GM18511 (cell line): ENCODE measurements around the gene ITGA2.

Experiments used
- ATAC-seq: cut with Tn5 transposase; IDR thresholded peaks from one replicate; pipeline ENCODE4 v1.9.1; 2021; ENCODE audit warnings: mild to moderate bottlenecking, moderate library complexity; ENCODE audit not compliant: unreplicated experiment

Gene ITGA2

GRCh38 chr5:53052499-53052898 is 63.3 kb downstream of the ITGA2 start:
- ATAC-seq = no peak

DNA sequence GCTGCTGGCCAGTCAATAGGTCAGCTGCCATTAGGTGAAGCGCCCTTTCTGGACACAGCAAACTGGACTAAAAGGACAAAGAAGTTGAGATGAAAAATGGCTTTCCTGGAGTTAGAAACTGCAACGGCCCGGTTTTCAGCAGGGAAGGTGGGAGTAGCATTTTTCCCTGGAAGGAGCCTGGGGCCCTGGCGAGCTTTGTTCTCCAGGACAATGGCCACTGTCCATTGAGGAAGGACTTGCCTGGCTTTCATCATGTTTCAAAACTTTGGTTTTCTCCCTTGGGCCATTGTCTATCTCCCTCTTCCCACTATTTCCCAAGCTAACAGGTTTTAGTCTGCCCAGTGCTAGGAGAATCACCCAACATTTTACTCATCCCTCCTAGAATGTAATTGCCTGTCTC is 64.2 kb downstream of the ITGA2 start:
- ATAC-seq = no peak

GRCh38 chr5:53055365-53055764 is 66.2 kb downstream of the ITGA2 start:
- ATAC-seq = no peak

- ATAC-seq = no peak
Measured at GRCh38 chr5:53059281-53059680, 70.1 kb downstream of the ITGA2 start.

DNA sequence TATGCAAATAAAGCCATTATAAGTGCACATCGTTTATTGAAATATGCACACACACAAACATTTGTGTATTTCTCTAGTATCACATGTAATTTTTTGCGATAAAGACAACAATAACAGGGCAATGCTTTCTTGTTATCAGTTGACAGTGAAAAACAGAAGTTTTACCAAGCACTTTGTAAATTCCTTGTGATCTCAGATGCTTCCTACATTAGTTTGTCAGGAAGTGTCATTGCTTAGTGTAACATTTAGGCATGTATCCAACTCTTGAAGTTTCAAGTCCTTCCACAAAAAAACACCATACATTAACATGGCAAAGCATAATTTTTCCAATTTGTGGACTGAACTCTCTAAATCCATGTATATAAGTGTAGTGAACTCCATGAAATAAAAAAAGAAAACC is 74.0 kb downstream of the ITGA2 start:
- ATAC-seq = no peak

GRCh38 chr5:53063791-53064190 is 74.6 kb downstream of the ITGA2 start:
- no peak for ATAC-seq

DNA sequence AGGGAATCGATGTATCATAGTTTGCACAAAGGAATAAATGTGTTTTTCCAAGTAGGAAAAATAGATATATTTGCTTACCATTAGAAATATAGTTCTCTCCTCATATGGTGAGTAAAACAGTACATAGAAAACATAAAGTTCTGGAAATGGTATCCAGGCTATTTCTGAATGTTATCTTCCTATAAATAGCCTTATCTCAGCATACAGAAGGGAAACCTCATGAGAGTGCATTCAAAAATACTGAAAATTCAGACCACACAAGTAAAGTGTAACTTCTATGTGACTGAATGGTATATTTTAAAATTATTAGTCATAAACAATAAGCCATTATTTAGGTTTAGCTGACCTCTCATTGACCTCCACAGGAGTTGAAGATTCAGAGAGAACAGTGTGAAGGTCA is 76.9 kb downstream of the ITGA2 start:
- ATAC-seq = no peak

DNA sequence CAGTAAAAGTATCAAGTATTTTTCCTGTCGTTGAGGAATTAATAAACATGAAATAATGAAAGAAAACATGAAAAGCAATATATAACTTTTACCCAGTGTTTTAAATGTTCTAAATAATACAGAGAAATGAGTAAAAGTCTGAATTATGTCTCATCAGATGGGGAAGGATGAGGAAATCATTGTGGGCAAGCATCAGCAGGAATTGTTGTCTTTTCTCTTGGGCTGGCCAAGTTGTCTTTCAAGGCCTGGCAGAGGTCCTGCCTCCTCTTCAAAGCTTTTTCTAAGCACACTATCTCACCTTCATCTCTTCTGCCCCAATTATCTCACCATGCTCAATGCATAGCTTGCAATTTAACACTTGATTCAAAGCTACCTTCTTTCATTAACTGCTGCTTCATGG is 78.5 kb downstream of the ITGA2 start:
- ATAC-seq = no peak

- ATAC-seq = no peak
Measured at GRCh38 chr5:53068291-53068836, 79.2 kb downstream of the ITGA2 start.

DNA sequence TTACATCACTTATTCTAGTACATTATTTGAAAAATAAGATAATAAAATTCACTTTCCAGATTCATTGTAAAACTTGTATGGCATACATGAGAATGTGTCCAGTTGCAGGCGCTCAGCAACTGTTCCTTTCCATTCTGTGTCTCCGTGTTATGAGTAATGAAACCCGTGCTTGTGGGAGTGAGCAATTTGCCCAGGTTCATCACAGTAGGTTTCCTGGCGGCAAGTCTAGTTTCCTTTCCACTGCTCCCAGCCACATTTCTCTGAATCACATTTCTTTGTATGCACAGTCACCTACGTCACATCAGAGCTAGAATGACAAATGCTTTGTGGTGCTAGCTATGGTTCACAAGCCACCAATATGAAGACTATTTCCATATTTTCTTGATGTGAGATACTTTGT is 80.5 kb downstream of the ITGA2 start:
- ATAC-seq = no peak

GRCh38 chr5:53071298-53071697 is 82.1 kb downstream of the ITGA2 start:
- no peak for ATAC-seq

GRCh38 chr5:53071738-53072137 is 82.6 kb downstream of the ITGA2 start:
- ATAC-seq = no peak

DNA sequence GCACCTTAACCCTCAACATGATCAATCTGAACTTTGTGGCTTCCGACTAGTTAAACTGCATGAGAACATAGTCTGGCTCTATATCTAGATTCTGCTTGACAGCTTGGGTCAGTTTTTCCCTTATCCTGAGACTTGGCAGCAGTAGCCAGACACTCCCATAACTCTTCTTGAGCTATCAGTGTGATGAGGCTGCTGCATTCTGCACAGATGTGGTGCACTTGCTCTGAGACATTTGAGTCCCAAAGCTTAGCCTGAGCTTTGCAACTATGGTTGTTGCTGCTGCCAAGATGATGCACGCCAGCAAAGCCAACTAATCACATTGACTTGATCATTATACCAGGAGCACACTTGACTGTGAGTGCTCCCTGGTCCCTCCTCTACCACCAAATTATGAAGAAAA is 84.2 kb downstream of the ITGA2 start:
- ATAC-seq = no peak

DNA sequence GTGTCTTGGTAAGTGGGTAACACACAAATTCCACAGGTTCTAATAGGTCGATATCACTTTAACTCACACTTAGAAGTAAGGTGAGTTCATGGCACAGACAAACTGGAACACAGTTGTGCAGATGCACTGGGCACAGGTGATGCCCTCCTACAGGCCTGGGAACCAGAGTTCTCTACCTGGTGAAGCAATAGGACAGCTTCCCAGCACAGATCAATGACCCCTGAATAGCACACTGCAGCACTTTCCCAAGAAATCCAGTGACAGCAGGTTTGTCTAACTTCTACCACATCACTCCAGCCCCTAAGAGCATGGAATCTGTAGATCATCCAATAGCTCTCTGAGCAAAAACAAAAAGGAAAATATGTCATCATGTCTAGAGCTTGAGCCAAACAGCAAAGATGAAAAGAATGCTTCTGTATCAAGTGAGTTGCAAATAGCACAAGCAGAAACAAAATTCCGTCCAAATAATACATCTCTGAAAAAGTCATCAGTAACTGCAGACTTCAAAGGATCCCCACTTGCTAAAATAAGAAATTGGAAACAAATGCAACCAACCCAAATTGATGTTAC is 86.9 kb downstream of the ITGA2 start:
- ATAC-seq = no peak

DNA sequence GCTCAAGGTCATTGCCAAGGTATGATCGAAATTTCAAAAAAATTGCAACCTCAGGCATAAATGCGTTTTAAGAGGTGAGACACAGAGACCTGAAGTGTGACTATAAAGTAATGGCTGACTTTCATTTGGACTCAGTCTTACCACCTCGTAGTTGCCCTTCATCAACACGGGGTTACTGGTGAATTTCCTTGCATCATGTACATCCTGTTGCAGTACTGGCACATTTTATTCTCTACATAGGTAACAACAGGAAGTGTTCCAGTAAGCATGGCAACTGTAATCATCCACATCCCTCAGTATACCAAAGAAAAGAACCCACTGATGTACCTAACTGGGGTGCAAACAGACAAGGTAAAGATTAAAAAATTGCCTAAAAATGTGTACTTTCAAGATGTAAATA is 91.1 kb downstream of the ITGA2 start:
- ATAC-seq = no peak

DNA sequence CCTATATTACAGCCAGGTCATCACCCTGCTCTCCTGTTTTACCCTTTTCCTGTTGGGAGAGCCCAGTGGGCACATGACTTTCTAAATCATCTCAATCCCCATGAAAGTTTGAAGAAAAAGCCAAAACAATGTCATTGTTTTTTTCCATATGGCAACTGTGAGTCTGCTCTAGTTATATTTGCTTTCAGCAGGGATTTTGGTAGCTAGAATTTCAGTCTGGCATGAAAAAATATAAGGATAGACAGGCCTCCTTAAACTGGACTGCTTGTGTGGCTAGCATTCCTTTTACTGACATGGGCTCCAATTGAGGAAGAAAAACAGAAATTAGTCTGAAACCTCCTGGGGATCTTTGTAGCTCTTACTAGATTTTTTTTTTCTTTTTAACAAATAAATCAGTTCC is 94.8 kb downstream of the ITGA2 start:
- ATAC-seq = no peak

DNA sequence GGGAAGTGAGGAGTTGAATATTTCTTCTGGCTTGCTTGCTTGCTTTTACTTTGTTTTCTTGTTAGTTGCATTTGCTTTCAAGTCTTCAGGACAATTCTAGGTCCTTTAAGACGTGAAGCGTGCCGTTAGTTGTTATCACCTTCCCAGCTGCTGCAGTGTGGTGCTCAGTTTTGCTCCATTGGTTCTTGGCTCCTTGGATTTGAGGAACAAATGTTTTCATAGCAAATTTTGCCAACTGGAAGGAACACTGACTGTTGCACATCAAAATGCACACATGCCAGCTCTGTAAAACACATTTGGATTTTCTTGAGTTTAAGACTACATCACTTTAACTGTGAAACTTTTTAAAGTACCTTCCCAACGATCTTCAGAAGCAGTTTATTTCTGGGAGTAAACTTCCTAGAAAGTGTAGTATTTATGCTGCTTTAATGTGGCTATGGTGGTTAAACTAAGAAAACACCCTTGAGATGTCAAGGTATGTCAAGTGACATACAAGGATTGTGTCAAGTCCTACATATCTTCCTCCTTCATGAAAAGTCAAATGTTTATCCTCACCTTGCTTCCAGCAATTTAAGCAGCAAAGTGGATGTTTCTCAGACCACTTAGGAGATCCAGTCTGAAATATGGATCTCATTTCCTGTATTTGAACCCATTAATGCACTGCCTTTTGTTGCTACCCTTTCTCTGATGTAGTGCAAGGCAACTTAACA is 95.5 kb downstream of the ITGA2 start:
- ATAC-seq = no peak

DNA sequence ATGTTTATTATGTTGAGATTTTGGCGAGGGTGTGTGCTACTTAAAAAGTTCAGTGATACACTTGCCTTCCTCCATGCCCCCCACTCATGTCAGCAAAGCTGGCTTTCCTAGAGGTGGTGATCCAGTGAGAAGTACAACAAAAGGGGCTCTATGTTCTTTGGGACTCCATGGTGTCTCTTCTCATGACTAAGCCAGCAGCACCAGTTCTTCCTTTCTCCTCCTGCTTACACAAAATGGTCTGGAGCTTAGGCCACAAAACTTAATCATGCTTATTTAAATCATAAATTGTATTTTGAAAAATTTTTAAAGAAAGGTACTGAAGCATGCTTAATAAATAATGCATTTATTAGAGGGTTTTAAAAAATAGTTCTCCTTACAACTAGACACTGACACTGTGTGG is 98.0 kb downstream of the ITGA2 start:
- no peak for ATAC-seq

DNA sequence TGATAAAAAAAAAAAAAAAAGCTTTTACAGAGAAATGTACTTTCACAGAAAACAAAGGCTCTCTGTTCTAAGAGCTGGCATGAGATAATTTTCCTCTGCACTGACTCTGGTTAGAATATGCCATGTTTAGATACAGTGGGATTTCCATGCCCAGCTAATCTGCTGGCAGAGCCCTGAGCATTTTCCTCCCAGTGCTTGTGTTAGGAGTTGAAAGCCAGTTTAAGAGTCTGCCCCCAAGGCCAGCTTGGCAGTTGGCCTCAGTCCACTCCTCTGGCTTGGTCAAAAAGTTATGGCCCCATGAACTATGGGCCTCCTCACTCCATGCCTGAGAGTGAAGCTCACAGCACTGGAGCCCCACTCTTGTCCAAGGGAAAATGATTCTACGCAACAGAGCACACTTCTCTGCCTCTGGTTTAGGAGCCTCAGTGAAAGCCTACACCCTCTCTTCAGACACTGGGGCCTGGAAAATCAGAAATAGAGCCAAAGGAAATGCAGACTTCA is 98.5 kb downstream of the ITGA2 start:
- ATAC-seq = no peak

DNA sequence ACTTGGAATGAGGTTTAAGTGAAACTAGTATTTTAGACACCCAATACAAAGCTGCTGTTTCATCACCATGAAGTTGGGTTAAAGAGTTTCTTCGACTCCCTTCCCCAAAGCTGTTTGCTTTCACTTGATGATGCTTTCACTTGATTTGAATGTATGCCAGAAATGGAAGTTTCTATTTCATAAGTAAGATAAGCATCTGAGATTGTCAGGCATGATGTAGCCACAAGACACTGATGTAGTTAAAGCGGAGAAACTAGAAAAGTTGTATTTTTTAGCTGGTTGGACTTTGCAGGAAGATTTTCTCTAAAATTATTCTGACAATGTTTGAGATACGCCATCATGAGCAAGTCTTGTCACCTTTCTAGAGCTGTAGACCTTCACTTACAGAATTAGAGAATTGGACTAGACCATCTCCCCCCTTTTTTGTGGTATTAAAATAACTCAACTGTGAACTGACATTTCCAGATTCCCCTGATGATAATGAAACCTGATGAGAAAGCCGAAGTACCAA is 100.4 kb downstream of the ITGA2 start:
- ATAC-seq = peak; percentile 88

- no peak for ATAC-seq
Measured at GRCh38 chr5:53090229-53090628, 101.1 kb downstream of the ITGA2 start.

- no peak for ATAC-seq
Measured at GRCh38 chr5:53091289-53091688, 102.1 kb downstream of the ITGA2 start.
